SIG-M5 (cell line): ENCODE results near the gene FADS2.
"Not testable (repeated sequence)": the region's sequence is repeated elsewhere in the genome, so short reads cannot be mapped to it uniquely, and the experiment has no call there.

Source experiments
- DNase-seq: peaks from one replicate; lab custom pipeline; 2025; lab: John Stamatoyannopoulos, UW

The FADS2 gene

GRCh38 chr11:61868571-61869428 lies 40.7 kb downstream of the FADS2 start:
- DNase-seq, result no peak

GRCh38 chr11:61869429-61869707 lies 41.3 kb downstream of the FADS2 start:
- DNase-seq, result no peak

GRCh38 chr11:61869708-61870451 lies 41.8 kb downstream of the FADS2 start:
- no peak for DNase-seq

DNA sequence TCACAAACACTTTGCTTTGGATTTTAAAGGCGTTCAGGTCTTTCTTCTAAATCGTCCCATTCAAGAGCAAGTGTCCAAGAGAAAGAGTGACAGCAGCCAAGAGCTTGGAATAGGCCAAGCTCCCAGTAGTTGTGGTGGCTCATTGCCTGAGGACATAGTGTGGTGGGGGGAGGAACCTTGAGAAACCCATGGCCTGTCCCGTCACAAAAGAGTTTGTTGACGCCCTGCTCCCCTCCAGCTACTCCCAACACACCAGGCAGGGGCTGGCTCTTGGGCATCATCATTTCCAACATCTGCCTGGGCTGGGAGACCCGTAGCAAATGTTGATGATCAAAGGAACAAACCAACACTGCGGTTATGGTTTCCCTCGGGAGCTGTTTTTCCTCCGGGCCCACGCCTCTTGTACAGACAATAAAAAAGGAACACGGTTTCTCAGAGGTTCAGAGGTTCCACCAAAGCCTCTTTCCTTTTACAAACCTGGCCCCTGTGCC lies 42.5 kb downstream of the FADS2 start:
- no peak for DNase-seq

DNA sequence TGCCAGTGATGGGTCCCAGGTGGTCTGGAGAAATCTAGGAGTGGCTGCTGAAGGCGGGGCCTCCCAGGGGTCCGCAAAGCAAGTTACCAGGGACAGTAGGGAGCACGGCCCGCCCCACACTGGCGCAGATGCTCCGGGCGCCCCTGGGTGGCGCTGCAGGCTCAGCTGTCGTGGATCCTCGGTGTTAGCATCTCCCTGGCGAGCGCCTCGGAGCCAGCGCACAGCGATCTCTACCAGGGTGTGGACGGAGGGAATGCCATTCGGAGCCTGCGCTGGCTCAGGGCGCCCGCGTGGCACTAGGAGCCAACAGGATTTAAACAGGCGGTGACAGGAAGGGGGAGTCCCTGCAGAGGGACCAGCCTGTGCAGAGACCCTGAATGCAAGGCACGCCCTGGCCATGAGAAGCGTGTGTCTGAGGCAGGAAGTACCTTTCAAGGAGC lies 43.1 kb downstream of the FADS2 start:
- DNase-seq, result no peak

- DNase-seq, result no peak
These were observed 45.0 kb downstream of the FADS2 start for GRCh38 chr11:61872935-61873565.

DNA sequence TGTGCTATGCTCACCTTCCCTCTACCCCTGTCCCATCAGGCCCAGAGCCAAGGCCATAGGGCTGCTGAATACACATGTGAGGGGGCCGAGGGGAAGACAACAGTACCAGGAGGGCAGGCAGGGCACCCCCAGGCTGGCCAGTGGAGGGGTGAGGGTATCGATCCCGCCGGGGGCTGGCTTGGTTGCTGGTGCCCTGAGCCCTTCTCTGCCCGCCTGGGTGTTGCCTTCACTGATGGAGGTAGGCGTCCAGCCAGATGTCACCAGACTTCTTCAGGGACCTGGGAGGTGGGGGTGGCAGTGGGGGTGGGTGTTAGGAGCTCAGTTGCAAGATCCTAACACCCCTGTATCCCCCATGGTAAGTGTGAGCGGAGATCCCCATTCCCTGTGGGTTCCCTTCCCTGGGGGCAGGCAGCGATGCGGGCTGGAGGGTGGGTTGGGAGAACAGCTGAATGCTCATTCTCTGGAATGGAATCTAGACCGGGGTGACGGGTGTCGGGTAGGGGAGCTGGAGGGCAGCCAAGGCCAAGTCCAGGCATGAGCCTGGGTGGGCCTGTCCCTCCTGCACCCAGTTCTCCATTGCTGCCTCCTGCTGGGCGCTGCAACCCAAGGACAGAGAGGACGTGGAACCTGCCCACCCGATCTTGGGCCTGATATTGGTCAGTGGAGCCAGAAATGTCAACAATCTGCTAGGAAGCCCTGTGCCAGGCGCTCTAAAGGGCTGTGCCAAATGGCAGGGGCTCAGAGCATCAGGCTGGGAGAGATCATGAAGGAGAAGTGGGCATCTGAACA lies 45.7 kb downstream of the FADS2 start:
- no peak for DNase-seq

DNA sequence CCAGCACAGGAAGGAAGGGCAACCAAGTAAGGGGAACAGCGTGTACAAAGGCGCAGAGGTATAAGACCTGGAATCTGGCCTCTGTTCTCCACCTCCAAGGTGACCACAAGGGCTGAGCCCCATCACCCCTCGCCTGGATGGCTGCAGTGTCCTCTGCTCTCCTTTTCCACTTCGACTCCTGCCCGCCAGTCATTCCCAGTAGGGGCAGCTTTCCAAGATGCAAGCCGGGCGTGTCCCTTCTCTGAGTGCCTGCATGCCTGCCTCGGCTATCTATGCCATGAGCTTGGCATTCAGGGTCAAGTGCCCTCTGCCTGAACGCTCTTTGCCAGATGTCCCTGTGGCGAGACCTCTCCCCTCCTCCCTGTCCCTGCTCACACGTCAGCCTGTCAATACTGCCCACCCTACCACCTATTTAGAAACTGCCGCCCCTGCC lies 46.3 kb downstream of the FADS2 start:
- no peak for DNase-seq

DNA sequence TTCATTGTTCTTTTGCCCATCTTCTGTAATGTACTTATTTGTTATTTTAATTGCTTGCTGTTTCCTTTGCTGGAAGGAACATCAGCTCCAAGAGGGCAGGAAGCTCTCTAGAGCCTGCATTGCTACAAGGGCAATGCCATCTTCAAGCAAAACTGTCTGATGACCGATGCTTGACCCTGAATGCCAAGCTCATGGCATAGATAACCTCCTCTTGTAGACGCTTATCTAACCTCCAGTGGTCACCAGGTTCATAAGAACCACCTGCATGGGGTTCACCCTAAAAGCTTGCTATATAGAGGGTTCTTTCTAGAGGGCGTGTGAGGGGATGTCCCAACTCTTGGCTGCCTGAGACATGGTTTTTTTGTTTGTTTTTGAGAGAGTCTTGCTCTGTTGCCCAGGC lies 46.8 kb downstream of the FADS2 start:
- no peak for DNase-seq

- no peak for DNase-seq
These were observed 47.6 kb downstream of the FADS2 start for GRCh38 chr11:61875698-61876097.

- no peak for DNase-seq
These were observed 51.1 kb downstream of the FADS2 start for GRCh38 chr11:61879152-61879551.

DNA sequence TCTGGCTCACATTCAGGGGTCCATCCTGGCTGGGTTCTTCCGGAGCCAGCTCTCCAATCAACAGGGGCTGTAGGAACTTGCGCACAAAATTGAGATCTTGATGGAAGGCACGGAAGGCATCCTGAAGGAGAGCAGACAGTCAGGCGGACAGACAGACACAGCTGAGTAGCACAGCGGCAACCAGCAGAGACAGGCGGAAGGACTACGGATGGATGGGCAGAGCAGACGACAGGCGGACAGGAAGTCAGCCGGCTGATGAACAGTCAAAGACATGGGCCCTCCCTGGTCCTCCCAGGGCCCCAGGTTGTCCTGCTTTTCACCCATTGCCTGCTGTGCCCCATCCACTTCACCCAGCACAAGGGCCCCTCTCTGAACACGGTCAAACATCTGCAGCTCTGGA lies 51.9 kb downstream of the FADS2 start:
- no peak for DNase-seq

DNA sequence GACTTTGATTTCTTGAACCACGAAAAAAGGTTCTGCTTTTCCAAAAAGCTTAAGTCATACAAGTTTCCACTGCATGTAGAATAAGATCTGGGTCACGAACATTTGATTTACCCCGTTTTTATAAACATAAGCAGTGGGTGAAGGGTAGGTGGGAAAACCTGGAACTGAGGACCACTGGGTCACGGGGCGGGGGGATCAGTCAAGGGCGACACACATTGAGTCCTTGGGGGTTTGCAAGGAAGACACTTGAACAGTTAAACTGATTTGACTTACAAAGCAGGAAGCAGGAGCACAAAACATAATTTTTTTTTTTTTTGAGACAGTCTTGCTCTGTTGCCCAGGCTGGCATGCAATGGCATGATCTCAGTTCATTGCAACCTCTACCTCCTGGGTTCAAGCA lies 52.4 kb downstream of the FADS2 start:
- DNase-seq, result no peak

DNA sequence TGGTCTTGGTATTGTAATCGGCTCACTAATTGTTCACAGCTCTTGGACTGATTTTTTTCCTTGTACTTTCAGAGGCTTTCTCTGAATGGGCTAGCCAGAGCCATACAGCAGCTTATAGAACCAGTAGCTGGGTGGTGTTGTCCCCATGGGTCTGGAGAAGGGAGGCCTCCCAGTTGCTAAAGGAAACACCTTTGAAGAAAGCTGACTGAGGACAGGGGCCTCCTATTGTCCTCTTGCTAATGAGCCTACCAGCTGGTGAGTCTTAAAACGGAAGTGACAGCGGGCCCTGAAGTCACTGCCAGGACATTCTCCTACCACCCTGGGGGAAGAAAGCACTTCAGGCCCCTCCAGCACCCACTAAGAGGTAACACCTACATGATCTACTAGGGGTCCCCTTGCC lies 53.3 kb downstream of the FADS2 start:
- DNase-seq, result no peak

- not testable (repeated sequence) for DNase-seq
These were observed 54.2 kb downstream of the FADS2 start for GRCh38 chr11:61882267-61882666.

GRCh38 chr11:61882879-61883278 lies 54.8 kb downstream of the FADS2 start:
- no peak for DNase-seq

DNA sequence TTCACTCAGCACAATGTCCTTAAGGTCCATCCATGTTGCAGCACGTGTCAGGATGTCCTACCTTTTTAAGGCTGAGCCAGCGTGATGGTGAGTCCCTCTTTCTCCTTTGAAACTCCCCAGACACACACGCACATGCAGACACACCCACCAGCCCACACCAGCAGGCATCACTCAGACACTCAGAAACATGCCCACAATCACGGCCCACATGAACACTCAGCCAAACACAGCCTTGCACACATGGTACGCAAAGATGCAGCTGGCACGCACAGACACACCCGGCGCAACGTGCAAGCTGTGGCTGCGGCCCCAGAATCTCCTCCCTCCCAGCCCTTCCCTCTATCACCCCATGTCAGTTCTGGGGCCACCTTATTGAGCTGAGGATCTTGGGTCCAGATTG lies 55.2 kb downstream of the FADS2 start:
- no peak for DNase-seq

DNA sequence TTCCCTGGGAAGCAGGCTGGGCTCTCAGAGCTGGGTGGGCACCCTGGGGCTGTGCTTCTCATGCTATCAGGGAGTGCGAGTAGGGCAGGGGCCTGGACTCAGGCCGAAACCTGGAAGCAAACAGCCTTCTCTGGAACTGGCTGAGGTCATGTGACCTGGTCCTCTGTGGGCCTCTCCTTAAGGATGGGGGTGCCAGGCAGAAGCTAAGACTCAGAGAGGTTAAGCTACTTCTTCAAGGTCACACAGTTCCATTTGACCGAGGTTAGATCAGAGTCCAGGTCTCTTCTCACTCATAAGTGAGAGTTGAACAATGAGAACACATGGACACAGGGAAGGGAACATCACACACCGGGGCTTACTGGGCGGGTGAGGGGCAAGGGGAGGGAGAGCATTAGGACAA lies 55.8 kb downstream of the FADS2 start:
- DNase-seq, result no peak

DNA sequence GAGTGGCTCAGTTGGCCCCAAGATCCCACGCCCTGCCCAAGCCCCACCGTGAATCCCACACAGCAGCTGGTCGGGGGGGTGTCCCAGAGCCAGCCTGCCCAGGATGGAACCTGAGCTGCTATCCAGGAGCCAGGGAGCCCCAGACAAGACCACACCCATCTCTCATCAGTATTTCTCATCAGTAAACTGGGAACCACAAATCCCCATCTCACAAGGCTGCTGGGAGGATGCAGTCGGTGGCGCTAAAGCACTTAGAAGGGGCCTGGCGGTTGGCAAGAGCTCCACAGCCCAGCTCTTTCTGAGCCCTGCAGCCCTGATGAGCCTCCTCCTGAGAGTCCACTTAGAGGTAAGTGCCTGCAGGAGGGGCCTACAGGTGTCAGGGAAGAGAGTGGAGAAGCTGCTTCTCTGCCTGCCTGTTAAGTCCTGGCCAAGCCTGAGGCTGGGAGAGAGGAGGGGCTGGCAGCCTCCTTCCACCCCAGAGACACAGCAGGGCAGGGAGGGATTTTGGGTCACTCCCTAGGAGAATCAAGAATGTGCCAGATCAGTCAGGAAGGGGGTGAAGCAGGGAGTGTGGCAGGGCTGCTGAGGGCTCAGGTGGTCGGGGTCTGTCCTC lies 57.2 kb downstream of the FADS2 start:
- no peak for DNase-seq

GRCh38 chr11:61885784-61886580 lies 57.9 kb downstream of the FADS2 start:
- no peak for DNase-seq

DNA sequence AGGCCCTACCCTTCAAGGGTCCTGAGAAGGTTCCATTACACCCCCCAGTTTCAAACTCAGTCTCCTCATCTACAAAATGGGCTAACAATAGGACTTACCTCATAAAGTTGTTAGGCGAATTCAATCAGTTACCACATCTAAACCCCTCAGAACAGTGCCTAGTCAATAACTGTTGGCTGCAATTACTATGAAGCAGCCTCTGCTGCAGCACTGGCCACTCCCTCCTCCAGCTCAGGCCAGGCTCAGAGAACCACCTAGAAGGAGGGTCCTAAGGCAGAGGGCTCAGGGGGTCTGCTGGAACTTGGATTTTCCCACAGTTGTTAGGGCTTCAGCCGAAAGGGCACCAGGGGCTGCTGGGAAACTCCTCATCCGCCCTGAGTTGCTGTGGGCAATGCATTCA lies 58.5 kb downstream of the FADS2 start:
- DNase-seq, result no peak
